ENCODE measurements around the gene GHRH. TPM values are rescaled to one million over a fixed set of nuclear protein-coding genes. Genes with fewer than 3 reads are reported as not detected.

The GHRH gene
- total RNA-seq, 4 donors from 2014 or later, result not detected

- Histone ChIP-seq H3K27ac (replicated peaks in 1 of 4) (no peak overlapping the region), H3K4me3 (no peak overlapping the region), H3K36me3 (peaks cover 3 to 71% (median 39%) of the 10 kb centered on the region in 4 donors), H3K4me1 (peaks cover 0 to 47% (median 35%) of the 10 kb centered on the region in 4 donors), H3K9me3 (no peaks in the 10 kb centered on the region), H3K27me3 (no peaks in the 10 kb centered on the region)
- WGBS, result 56% methylated on average over 2 of the region's 2 CpGs
- TF ChIP-seq CTCF (IDR thresholded peaks at IDR 0.05), result no peak
- TF ChIP-seq EP300 (IDR thresholded peaks at IDR 0.05), result no peak
- TF ChIP-seq POLR2A (IDR thresholded peaks at IDR 0.05; ENCODE audit: low read depth), result no peak
- no peak for TF ChIP-seq POLR2AphosphoS5 (IDR thresholded peaks at IDR 0.05)
- intact Hi-C loops (cut with DNase I), result no loop called here
- no peak for DNase-seq (ENCODE audit: extremely low spot score)
These were observed 41.4 kb upstream of the GHRH start for GRCh38 chr20:37302981-37303380.

- Histone ChIP-seq H3K27me3 (no peaks in the 10 kb centered on the region), H3K4me3 (no peak overlapping the region), H3K4me1 (peaks cover 13 to 53% (median 44%) of the 10 kb centered on the region in 4 donors), H3K36me3 (peaks cover 3 to 67% (median 36%) of the 10 kb centered on the region in 4 donors), H3K9me3 (no peaks in the 10 kb centered on the region), H3K27ac (replicated peaks in 1 of 4) (no peak overlapping the region)
- intact Hi-C loops (cut with DNase I), result no loop called here
- DNase-seq (ENCODE audit: extremely low spot score), result no peak
- WGBS, result 86% methylated on average over 3 of the region's 3 CpGs
- TF ChIP-seq POLR2AphosphoS5 (IDR thresholded peaks at IDR 0.05) (no peak), CTCF (IDR thresholded peaks at IDR 0.05) (no peak), POLR2A (IDR thresholded peaks at IDR 0.05; ENCODE audit: low read depth) (no peak), EP300 (IDR thresholded peaks at IDR 0.05) (no peak)
These were observed 39.9 kb upstream of the GHRH start for GRCh38 chr20:37301558-37301957.

GRCh38 chr20:37301120-37301519 lies 39.5 kb upstream of the GHRH start:
- no peaks in the 10 kb centered on the region for H3K27me3 ChIP-seq
- H3K9me3 ChIP-seq, result no peaks in the 10 kb centered on the region
- intact Hi-C loops (cut with DNase I), result no loop called here
- no peak for DNase-seq (ENCODE audit: extremely low spot score)
- H3K4me1 ChIP-seq, result peaks cover 17 to 55% (median 46%) of the 10 kb centered on the region in 4 donors
- TF ChIP-seq POLR2A (IDR thresholded peaks at IDR 0.05; ENCODE audit: low read depth) (no peak), CTCF (IDR thresholded peaks at IDR 0.05) (no peak), POLR2AphosphoS5 (IDR thresholded peaks at IDR 0.05) (no peak), EP300 (IDR thresholded peaks at IDR 0.05) (no peak)
- H3K4me3 ChIP-seq, result no peak overlapping the region
- 97% methylated on average over 9 of the region's 9 CpGs for WGBS
- H3K27ac ChIP-seq (replicated peaks in 1 of 4), result no peak overlapping the region
- H3K36me3 ChIP-seq, result peaks cover 3 to 67% (median 35%) of the 10 kb centered on the region in 4 donors

GRCh38 chr20:37299718-37300528 lies 38.3 kb upstream of the GHRH start:
- Histone ChIP-seq H3K27ac (replicated peaks in 1 of 4) (peak overlapping the region; percentile 23 to 83 (median 38)), H3K4me3 (no peak overlapping the region), H3K9me3 (no peaks in the 10 kb centered on the region), H3K4me1 (peaks cover 17 to 56% (median 53%) of the 10 kb centered on the region in 4 donors), H3K36me3 (peaks cover 3 to 59% (median 34%) of the 10 kb centered on the region in 4 donors), H3K27me3 (no peaks in the 10 kb centered on the region)
- no peak for DNase-seq (ENCODE audit: extremely low spot score)
- intact Hi-C loops (cut with DNase I), result no loop called here
- 85% methylated on average over 6 of the region's 6 CpGs for WGBS
- TF ChIP-seq CTCF (IDR thresholded peaks at IDR 0.05), result no peak
- TF ChIP-seq POLR2A (IDR thresholded peaks at IDR 0.05; ENCODE audit: low read depth), result no peak
- no peak for TF ChIP-seq POLR2AphosphoS5 (IDR thresholded peaks at IDR 0.05)
- TF ChIP-seq EP300 (IDR thresholded peaks at IDR 0.05), result no peak

Data from esophagus muscularis mucosa (tissue), 4 donors.